GM19455 (cell line): ENCODE results near the gene IPO7.

ENCODE experiments used
- ATAC-seq: cut with Tn5 transposase; IDR thresholded peaks from one replicate; pipeline ENCODE4 v1.9.1; 2021; ENCODE audit not compliant: unreplicated experiment

IPO7 gene

GRCh38 chr11:9490376-9490775, 105.9 kb downstream of the IPO7 start:
- no peak for ATAC-seq

- no peak for ATAC-seq
These were observed 109.0 kb downstream of the IPO7 start for GRCh38 chr11:9493492-9493891.

- ATAC-seq = no peak
These were observed 109.9 kb downstream of the IPO7 start for GRCh38 chr11:9494316-9494715.

GRCh38 chr11:9495803-9496514, 111.5 kb downstream of the IPO7 start:
- ATAC-seq = no peak
